ENCODE results near the gene MB.
A peak's percentile ranks its signal among the peaks of the same experiment; 100 is the strongest.
"Not testable (repeated sequence)": the region's sequence is repeated elsewhere in the genome, so short reads cannot be mapped to it uniquely, and the experiment has no call there.

Gene MB

DNA sequence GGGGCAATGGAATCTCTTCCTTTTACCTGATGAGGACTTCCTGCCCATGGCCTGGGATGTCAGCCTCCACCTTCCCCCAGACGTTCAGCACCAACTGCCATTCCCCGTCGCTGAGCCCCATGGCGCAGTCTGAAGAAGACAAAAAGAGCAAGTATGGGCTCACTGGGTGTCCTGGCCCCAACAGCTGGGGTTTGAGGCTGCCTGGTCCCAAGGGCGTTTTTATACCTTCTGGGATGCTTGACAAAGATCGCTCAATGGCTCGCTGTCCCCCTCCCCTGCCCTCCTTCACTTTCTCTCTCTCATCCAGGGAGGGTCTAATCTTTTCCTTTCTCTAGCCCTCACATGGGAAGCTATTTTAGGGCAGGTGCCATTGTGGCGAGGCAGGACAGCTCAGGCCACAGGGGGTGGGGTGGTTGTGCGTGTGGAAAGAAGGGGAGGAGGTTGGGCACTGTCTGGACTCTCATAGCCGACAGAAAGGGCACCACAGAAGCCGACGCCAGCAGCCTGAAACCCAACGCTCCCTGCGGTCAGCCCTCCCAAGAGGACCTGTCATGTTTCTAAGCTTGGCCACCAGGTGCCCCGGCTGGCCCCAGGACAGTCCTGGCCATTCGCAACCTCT lies at the start of gene MB:
MB (minus strand) TSS at position 193 of the 619 bp plus-strand sequence; CDS start at position 121, 72 bp downstream.
- no peak for DNase-seq

DNA sequence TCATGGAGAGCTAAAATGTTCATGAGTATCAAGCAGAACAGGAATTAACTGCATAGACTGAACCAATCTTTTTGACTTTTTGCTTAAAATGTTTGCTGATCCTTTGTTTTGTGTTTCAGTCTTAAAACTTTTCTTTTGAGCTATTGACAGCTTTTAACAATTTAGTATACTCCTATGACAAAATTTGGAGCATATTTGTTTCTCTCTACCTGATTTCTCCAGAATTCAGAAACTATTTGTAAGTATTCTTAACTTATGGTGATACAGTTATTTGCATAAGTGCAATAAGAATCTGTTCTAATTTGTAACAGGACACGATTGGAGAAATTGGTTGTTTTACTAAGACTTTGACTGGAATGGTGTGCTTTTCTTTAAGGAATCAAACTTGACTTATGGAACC lies 49.6 kb upstream of the MB start:
- not testable (repeated sequence) for DNase-seq

DNA sequence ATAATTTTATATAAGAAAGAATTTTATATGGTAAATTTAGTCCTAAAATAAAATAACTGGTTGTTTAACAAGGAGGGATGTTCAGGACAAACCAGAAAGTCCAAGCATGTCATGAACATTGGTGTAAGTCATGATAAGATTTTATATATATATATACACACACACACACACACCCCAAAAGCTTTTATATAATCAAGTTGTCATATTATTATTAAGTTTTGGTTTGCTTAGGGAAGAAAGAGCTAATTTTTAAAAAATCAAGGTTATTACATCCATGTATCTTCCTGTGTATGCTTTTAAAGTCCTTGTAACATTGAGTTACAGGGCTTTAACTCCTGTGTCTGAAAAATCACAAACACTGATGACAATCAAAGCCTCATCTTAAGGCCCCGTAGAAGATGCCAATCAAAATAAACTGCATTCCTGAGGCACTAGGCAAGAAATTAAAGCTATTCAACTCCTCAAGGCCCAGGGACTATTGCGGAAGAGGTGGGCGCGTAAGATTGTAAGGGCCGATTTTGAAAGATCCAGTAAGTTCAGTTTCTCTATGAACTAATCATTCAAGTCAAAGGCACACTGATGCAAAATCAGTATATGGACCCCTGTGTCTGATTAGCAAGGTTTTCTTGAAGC lies 47.9 kb upstream of the MB start:
- no peak for DNase-seq

DNA sequence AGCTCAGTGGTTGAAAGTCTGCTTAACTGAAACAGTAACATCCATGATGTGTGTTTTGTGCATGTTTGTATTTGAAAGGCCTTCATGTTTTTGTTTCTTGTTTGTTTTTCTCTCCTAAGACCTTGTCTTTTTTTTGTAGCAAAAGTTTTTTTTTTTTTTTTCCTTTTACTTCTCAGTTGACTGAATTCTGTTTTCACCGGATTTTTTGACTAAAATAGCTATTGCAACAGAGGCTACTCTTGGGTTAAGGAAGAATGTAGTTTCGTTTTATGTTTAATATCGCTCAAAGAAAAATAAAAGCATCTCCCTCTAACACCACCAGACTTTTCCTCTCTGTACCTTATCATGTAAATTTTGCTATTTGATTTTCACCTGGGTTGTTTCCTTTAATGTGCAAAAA lies 46.2 kb upstream of the MB start:
- DNase-seq = no peak

DNA sequence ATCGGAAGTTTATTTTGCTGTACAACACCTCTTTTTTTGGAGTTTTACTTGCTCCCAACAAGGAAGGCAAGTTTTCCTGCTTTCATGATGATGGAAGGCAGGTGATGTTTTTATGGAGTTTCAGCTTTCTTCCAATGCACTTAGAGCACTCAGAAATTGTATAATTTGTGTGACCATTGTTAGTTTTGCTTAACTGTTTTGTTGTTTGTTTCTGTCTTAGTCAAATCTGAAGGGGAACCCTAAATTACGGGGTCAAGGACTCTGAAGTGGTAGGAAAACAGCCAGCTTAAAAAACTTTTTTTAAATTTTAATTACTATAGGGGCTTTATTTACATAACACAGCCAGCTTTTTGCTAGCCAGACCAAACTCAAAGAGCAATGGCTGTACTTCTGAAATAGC lies 45.8 kb upstream of the MB start:
- DNase-seq = no peak

DNA sequence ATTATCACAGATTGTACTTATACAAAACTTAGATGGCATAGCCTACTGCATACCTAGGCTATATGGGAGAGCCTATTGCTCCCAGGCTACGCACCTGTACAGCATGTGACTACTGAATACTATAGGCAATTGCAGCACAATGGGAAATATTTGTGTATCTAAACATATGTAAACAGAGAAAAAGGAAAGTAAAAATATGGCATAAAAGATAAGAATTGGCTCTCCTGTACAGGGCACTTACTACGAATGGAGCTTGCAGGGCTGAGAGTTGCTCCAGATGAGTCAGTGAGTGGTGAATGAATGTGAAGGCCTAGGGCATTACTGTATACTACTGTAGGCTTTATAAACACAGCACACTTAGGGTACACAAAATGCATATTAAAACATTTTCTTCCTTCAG lies 44.3 kb upstream of the MB start:
- no peak for DNase-seq

DNA sequence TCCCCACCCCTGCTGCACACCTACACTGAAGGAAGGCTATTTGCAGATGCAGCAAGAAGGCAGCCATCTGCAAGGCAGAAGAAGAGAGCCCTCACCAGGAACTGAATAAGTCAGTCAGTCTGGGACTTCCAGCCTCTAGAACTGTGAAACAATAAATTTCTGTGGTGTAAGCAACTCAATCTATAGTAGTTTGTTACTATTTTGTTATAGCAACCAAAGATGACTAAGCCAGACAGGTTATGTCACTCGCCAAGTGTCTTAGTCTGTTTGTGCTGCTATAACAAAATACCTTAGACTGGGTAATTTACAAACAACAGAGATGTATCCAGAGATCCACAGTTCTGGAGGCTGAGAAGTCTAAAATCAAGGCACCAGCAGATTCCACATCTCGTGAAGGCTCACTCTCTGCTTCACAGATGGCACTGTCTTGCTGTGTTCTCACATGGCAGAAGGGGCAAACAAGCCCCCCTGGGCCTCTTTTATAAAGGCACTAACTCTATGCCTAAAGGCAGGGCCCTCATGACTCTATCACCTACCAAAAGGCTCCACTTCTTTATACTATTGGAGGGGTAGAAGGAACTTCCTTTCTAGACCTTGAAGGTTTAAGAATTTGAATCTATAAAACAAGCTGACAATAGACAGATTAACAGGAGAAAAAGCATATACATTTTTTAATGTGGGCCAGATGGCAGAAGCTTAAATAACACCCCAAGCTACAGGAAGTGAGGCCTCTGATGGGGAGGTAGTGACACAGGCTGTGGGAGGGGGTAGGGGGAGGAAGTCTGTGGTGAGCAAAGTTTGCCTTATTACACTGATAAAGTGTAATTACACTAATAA lies 43.4 kb upstream of the MB start:
- peak; percentile 58 for DNase-seq

DNA sequence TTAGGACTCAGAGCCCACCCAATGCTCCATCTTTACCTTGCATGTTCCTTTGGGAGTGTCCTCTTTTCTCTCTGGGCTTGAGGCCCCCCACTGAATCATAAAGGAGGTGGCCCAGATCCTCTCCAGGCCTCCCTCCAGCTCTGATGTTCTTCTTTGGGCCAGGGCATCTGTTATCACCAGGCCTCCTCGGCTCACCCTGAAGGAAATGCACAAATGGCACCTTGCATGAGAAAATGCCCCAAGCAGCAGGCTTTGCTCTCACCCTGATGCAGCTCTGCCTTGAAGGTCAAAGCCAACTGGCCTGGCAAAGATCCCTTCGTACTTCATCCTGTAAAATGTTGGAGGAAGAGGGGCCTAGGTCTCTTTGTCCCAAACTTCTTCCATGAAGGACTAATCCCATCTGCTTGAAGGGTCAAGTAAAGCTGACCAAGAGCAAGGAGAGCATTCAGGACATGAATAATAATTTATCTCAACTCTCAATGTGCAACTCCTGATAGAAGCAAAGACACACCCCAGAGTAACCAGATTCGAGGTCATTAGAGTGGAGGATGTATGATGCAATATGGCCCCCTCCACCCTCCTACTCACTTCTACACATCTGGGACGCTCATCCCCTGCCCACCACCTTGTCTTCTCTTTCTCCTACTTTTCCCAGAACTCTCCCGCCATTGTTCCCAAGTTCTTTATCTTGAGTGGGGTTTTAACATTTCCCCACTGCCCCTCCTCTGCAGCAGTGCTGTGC lies 40.6 kb upstream of the MB start:
- DNase-seq = no peak

DNA sequence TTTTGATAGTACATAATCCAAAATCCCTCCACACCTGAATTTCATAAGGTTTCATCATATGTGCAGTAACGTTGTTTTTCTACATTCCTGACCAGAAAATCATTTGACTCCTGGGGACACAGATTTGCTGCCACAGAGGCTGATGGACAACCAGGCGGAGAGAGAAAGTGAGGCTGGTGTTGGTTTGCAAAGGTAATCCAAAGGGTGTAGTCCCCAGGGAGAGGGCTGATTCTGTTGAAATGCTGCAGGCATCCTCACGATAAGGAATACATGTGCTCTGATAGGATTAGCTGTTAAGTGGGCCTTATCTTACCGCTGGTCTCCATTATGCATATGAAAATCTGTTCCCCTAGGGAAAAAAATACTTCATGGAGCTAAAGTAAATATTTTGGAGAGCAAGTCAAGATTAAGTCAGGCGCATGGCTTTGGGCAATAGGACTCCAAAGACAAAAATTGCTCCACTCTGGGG lies 39.2 kb upstream of the MB start:
- no peak for DNase-seq

DNA sequence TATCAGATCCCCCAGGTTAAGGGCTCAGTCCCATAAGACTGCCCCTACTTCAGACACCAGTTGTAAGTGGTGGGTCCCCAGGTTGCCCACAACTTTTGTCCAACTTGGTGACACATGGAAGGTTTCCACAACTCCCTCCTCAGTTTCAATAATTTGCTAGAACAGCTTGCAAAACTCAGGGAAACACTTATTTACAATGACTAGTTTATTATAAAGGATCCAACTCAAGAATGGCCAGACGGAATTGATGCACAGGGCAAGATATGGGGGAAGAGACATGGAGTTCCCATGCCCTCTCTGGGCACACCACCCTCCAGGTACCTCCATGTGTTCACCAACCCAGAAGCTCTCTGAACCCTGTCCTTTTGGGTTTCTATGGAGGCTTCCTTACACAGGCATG lies 36.7 kb upstream of the MB start:
- DNase-seq = no peak

DNA sequence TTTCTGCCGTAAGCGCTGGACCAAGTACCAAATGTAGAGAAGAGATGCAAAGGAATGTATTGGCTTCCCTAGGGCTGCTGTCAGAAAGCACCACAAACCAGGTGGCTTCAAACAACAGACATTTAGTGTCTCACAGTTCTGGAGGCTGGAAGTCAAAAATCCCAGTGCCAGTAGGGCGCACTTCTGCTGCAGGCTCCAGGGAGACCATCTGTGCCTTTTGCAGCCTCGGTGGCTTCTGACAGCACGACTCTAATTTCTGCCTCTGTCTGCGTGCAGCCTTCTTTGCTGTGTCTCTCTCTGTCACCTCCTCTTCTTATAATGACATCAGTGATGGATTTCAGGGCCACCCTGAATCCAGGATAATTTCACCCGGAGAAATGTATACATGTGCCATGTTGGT lies 34.0 kb upstream of the MB start:
- no peak for DNase-seq

DNA sequence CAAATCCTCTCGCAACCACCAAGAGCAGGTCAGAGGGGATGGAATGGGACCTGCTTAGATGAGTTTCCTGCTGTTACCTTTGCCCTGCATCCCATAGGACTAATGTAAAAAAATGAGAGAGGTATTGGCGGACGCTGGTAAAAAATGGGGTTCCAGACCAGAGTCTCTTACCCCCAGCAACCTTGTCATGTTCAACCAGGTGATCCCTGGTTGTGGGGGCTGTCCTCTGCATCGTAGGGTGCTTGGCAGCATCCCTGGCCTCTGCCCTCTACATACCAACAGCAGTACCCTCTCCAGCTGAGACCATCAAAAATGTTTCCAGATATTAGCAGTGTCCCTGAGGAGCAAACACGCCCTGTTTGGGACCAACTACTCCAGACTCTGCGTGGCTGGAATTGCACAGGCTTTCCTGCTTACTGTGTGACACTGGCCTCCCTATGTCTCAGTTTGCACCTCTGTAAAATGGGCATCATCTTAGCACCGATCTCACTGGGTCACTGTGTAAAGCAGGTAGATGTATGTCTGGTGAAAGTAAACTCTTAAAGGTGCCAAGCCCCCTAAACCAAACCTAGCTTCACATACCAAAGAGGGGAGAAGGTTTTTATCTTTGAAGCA lies 32.6 kb upstream of the MB start:
- DNase-seq = no peak

DNA sequence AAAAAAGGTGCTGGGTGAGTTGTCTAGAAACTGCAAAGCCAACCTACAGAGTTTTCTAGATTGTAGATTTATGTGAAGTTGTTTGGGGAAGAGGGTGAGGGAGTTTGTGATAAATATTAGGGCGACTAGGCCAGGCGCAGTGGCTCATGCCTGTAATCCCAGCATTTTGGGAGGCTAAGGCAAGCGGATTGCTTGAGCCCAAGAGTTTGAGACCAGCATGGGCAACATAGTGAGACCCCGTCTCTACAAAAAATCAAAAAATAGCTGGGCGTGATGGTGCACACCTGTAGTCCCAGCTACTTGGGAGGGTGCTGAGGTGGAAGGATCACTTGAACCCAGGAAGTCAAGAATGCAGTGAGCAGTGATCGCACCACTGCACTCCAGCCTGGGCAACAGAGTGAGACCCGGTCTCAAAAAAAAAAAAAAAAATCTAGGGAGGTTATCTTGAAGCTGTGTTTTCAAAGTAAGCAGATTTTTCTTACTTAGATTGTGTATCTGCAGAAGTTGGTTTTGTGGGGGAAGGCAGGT lies 32.0 kb upstream of the MB start:
- DNase-seq = no peak

DNA sequence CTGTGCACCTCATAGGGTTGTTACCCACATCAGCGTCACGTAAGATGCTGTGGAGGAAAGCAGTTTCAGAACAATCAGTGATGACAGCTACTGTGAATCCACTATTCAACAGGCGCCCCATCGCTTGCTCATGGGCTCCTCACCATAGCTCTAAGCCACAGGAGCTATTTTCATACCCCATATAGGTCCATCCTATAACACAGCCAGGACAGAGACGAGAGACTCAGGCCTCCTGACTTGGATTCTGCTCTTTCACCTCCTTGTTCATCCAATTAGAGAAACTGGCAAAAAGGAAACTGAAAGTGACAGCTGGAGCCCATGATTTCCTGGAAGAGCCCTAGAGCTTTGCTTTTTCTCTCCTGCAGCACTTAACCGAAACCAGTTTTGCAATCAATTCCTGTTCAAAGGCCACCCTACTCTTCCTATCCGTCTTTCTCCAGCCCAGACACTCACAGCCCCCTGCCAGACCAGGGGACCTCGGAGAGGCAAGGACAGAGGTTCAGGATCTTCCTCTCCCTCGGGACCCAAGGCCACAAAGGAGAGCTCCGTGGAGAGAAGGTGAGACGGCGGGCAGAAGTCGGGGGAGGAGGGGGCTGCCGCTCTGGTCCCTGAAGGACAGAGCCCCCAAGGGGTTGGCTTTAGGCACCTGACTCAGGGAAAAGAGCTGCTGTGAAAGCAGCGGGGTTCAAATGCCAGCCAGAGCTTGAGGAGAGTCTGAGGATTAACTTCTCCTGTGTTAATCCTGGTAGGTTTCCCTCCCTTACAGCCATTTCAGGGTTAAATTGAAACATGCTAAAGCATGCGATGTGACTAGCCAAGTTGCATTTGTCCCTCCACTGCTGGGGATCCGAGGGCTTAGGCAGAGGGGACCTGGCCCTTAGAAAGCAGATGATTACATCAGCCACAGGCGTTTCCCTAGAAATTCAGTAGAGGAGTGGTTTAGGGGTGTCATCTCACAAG lies 31.2 kb upstream of the MB start, which contains the start of gene APOL6:
APOL6 (plus strand) TSS at position 381 of the 960 bp plus-strand sequence. CDS start 7,980 bp downstream, outside the sequence.
- peak; percentile 51 for DNase-seq

DNA sequence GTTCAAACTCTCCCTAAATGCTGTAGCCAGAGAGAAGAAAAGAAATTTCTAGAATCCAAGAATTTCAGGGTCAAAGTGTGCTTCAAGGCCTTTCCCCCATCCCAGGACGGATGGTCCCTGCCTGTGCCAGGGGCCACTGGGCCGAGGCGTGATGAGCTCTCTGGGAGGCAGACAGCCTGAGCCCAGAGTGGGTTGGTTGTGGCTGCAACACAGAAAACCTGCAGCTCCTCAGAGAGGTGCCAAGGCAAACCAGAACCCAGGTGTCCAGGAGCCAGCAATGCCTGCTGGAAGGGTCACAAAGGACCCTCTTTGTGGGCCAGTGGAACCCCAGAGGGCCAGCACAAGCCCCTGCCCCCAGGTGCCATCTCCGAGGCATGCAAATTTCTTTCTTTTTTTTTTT lies 28.5 kb upstream of the MB start:
- DNase-seq = no peak

DNA sequence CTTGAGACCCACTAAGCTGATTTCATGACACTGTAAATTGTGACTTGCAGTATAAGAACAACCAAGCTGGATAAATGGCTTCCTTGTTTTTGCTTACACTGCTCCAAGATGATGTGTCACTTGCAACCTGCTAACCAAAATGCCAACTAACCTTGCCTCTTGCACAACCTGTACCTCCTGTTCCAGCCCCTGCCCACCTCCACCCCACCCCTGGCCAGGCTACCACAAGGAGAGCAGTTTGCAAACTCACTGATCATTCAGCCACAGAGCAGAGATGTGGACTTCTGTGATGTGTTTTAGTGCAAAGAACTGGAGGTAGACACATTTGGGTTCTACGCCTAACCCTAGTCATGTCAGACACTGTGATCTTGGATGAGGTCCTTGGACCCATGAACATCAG lies 26.9 kb upstream of the MB start:
- DNase-seq = no peak

DNA sequence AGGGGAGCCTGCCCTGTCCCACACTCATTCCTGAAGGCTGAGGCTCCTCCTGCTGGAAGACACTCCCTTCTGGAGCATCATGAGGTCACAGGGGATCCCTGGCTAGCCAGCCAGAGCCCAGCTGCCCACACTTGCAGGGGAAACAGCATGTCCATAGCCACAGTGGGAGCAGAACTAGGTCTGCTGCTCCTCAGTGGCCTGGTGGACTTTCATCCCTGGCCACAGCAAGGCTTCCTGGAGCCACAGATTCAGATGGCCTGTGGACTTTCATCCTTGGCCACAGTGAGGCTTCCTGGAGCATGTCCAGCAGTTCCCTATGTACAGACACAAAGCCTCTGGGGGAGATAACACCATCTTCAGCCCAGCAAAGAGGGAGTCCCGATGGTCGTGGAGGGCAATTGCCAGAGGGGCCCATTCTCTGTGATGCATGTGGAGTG lies 25.2 kb upstream of the MB start:
- DNase-seq = no peak

DNA sequence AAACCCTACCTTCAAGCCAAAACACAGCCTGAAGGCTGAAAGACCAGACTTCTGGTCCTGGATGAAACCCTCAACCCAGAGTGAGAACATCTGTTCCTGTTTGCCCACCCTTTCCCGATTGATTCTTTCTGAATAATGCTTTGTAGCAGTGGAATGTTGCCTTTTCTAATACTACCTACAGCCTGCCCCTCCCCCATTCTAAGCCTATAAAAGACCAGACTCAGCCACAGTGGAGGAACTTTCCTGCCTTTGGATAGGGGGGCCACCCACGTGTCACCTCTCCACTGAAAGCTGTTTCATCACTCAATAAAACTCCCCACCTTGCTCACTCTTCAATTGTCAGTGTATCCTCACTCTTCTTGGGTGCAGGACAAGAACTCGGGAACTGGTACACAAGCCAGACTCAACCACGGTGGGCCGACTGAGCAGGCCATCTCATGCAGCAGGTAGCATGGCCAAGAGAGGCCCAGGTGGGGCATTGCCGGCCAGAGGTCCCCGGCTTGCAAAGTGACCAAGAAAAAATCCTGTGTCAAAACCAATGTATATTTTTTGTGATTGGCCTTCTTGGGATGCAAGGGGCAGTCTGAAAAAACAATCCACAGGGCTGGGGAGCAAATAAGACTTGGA lies 24.5 kb upstream of the MB start:
- DNase-seq = no peak

DNA sequence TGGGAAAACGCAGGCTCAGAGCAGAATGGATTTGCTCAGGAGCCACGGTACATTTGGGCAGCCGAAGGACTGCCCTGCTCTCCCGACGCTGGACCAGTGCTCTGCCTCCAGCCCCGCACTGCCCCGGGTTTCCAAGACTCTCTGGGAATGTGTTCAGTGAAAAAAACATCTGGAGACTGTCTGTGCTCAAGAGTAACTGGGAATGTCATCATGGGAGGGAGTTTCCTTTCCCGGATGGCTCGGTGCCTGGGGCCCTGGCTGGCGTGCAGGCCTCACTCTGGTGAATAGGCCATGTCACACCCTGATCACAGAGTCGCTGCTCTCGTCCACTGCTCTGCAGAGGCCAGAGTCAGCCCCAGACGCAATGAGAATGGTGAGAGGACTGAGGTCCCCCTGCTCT lies 21.3 kb upstream of the MB start:
- DNase-seq = no peak

DNA sequence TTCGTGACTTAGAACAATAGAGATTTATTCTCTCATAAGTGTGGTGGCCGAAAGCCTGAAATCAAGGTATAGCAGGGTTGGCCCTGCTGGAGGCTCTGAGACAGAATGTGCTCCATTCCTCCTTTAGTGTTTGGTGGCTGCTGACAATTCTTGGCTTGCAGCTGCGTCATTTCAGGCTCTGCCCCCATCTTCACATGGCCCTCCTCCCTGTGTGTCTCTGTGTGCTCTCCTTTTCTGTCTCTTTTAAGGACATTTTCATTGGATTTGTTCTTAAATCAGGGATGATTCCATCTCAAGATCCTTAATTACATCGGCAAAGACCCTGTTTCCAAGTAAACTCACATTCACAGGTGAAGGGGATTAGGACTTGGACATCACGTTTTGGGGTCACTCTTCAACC lies 20.9 kb upstream of the MB start:
- no peak for DNase-seq

DNA sequence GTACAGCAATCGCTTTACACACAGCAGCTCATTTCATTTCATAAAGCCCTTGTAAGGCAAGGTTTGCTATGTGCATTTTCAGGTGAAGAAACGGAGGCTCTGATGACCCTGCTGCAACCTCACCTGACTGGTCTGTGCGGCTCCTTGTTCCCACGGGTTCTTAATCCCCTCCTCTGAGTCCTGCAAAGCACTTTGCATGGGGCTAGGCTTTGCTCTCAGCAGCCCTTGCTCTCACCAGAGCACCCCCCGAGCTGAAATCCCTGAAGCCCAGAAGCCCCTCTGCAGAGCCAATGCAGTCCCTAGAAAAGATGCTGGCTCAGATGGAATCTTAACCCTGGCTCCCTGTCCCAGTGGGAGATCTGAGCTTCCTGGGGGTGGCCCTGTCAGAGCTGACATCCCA lies 20.1 kb upstream of the MB start:
- no peak for DNase-seq
